ENCODE data around the gene ZNF14.
"Not testable (repeated sequence)": the region's sequence is repeated elsewhere in the genome, so short reads cannot be mapped to it uniquely, and the experiment has no call there.

The ZNF14 gene

GRCh38 chr19:19696386-19696785, 36.5 kb downstream of the ZNF14 start:
- in situ Hi-C loops (cut with MboI; ENCODE audit: low sequenced_read_pairs), result no loop called here

- in situ Hi-C loops (cut with MboI; ENCODE audit: low sequenced_read_pairs), result no loop called here
These were observed 41.2 kb downstream of the ZNF14 start for GRCh38 chr19:19691683-19692082.

- in situ Hi-C loops (cut with MboI; ENCODE audit: low sequenced_read_pairs), result not testable (repeated sequence)
These were observed 43.9 kb downstream of the ZNF14 start for GRCh38 chr19:19689023-19689422.

- in situ Hi-C loops (cut with MboI; ENCODE audit: low sequenced_read_pairs), result no loop called here
These were observed 45.8 kb downstream of the ZNF14 start for GRCh38 chr19:19687090-19687489.

GRCh38 chr19:19686580-19686979, 46.3 kb downstream of the ZNF14 start:
- in situ Hi-C loops (cut with MboI; ENCODE audit: low sequenced_read_pairs), result no loop called here

GRCh38 chr19:19686119-19686518, 46.8 kb downstream of the ZNF14 start:
- in situ Hi-C loops (cut with MboI; ENCODE audit: low sequenced_read_pairs), result not testable (repeated sequence)

- in situ Hi-C loops (cut with MboI; ENCODE audit: low sequenced_read_pairs), result no loop called here
These were observed 53.5 kb downstream of the ZNF14 start for GRCh38 chr19:19679176-19680073.

GRCh38 chr19:19677579-19677978, 55.3 kb downstream of the ZNF14 start:
- in situ Hi-C loops (cut with MboI; ENCODE audit: low sequenced_read_pairs), result no loop called here

GRCh38 chr19:19674315-19674714, 58.6 kb downstream of the ZNF14 start:
- in situ Hi-C loops (cut with MboI; ENCODE audit: low sequenced_read_pairs), result no loop called here

GRCh38 chr19:19672816-19673215, 60.1 kb downstream of the ZNF14 start:
- in situ Hi-C loops (cut with MboI; ENCODE audit: low sequenced_read_pairs), result no loop called here

- in situ Hi-C loops (cut with MboI; ENCODE audit: low sequenced_read_pairs), result no loop called here
These were observed 62.8 kb downstream of the ZNF14 start for GRCh38 chr19:19670070-19670551.

- in situ Hi-C loops (cut with MboI; ENCODE audit: low sequenced_read_pairs), result no loop called here
These were observed 64.5 kb downstream of the ZNF14 start, which contains the start of gene ZNF101 for GRCh38 chr19:19668230-19669012. Gene ZNF101, plus strand, starts transcription at chr19:19668839. Its CDS starts 125 bp downstream, at chr19:19668964.

GRCh38 chr19:19665420-19665948, 67.4 kb downstream of the ZNF14 start:
- in situ Hi-C loops (cut with MboI; ENCODE audit: low sequenced_read_pairs), result not testable (repeated sequence)

GRCh38 chr19:19663256-19664120, 69.4 kb downstream of the ZNF14 start, which contains the start of gene ATP13A1:
Gene ATP13A1, minus strand, starts transcription at chr19:19663676. Its CDS starts 10 bp downstream, at chr19:19663666.
- in situ Hi-C loops (cut with MboI; ENCODE audit: low sequenced_read_pairs), result no loop called here

GRCh38 chr19:19662871-19663255, 70.0 kb downstream of the ZNF14 start:
- in situ Hi-C loops (cut with MboI; ENCODE audit: low sequenced_read_pairs), result no loop called here

GRCh38 chr19:19662344-19662743, 70.6 kb downstream of the ZNF14 start:
- in situ Hi-C loops (cut with MboI; ENCODE audit: low sequenced_read_pairs), result no loop called here

- in situ Hi-C loops (cut with MboI; ENCODE audit: low sequenced_read_pairs), result no loop called here
These were observed 71.1 kb downstream of the ZNF14 start for GRCh38 chr19:19661675-19662251.

GRCh38 chr19:19661141-19661674, 71.7 kb downstream of the ZNF14 start:
- in situ Hi-C loops (cut with MboI; ENCODE audit: low sequenced_read_pairs), result no loop called here

Data from HL-60/S4 (cell line).